AG04450 (cell line): ENCODE results near the gene PTX3. TPM values are rescaled to one million over a fixed set of nuclear protein-coding genes. Genes with fewer than 3 reads are reported as not detected.

Experiments
- CTCF ChIA-PET: fragments of 300-600, 350-600 bp; formaldehyde crosslinking; extraction: SDS; loops from one replicate; lab custom pipeline; 2022; ENCODE audit warnings: antibody characterized with exemption, inconsistent platforms; lab: Charles Lee
- POLR2A ChIA-PET: fragments of 350-600 bp; formaldehyde crosslinking; extraction: SDS; loops from one replicate; lab custom pipeline; 2021; ENCODE audit warnings: antibody characterized with exemption, inconsistent platforms; lab: Yijun Ruan, JAX
- DNase-seq: peaks from one replicate; pipeline ENCODE4 v3.0.0-alpha.2; 2011; ENCODE audit warnings: low read depth, low spot score
- H3K27ac ChIP-seq: one replicate; pipeline ENCODE4 v1.5.1; 2012; ENCODE audit warnings: low read depth, low read length, control low read depth
- H3K27me3 ChIP-seq: one replicate; pipeline ENCODE4 v1.6.0; 2012; ENCODE audit warnings: low read length; ENCODE audit not compliant: control insufficient read depth, insufficient read depth
- H3K4me3 ChIP-seq: 2 replicates; pipeline ENCODE4 v1.5.1; 2011; ENCODE audit warnings: mild to moderate bottlenecking, low read depth, low read length, control low read depth
- H3K9me3 ChIP-seq: 2 replicates; pipeline ENCODE4 v1.5.1; 2012; ENCODE audit warnings: low read length; ENCODE audit not compliant: control insufficient read depth, insufficient read depth
- polyA plus RNA-seq: library from polyadenylated mRNA; depleted of rRNA; stranded (reverse); fragments of >200 nt; gene quantifications from 2 replicates; pipeline ENCODE4 v1.2.3, GENCODE V29; 2011
- TF ChIP-seq, protein P1 (sequence below): IDR thresholded peaks from 2 replicates; pipeline ENCODE4 v1.5.1; 2011; ENCODE audit warnings: low read depth, low read length, control low read depth, inconsistent platforms

Gene PTX3
- polyA plus RNA-seq, 1 experiment: 235 TPM

DNA sequence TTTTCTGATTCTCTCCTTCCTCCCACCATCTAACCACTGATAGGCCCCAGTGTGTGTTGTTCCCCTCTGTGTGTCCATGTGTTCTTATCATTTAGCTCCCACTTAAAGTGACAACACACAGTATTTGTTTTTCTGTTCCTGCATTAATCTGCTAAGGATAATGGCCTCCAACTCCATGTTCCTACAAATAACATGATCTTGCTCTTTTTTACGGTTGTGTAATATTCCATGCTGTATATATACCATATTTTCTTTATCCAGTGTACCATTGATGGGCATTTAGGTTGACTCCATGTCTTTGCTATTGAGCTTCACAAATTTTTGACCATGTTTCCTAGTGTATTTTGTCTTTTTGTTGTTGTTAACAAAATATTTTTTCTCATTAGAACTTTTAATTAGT lies 36.0 kb downstream of the PTX3 start:
- CTCF ChIA-PET: interaction anchor here (1.8 kb wide), 1 partner anchor 20 kb away, joined by 7 read pairs; no protein-coding TSS in a partner anchor
- Histone ChIP-seq H3K4me3 (no peak overlapping the region), H3K27ac (no peak overlapping the region), H3K27me3 (no peaks in the 10 kb centered on the region), H3K9me3 (no peaks in the 10 kb centered on the region)
- POLR2A ChIA-PET: no interaction called here
- no peak for DNase-seq
- TF ChIP-seq, protein P1, sequence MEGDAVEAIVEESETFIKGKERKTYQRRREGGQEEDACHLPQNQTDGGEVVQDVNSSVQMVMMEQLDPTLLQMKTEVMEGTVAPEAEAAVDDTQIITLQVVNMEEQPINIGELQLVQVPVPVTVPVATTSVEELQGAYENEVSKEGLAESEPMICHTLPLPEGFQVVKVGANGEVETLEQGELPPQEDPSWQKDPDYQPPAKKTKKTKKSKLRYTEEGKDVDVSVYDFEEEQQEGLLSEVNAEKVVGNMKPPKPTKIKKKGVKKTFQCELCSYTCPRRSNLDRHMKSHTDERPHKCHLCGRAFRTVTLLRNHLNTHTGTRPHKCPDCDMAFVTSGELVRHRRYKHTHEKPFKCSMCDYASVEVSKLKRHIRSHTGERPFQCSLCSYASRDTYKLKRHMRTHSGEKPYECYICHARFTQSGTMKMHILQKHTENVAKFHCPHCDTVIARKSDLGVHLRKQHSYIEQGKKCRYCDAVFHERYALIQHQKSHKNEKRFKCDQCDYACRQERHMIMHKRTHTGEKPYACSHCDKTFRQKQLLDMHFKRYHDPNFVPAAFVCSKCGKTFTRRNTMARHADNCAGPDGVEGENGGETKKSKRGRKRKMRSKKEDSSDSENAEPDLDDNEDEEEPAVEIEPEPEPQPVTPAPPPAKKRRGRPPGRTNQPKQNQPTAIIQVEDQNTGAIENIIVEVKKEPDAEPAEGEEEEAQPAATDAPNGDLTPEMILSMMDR: no peak

DNA sequence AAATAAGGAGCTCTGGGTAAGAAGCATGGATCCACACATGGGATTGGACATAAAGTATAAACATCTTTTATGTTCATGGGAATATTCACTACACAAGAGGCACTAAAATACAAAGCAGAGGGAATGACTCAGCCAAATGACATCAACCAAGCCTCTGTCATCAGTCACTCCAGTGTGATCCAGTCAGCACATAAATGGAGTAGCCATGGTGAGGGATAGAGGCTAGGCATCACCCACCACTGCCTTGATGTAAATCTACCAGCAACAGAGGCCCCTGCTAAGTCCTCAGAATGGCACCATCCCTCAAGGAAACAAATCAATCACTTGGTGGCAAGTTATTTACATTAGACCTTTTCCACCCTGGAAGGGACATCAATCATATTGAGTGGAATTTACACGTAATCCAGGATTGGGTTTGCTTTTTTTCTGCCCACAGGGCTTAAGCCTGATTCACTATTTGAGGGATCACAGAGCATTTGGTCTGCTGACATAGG lies 39.3 kb downstream of the PTX3 start:
- DNase-seq: peak; percentile 45
- ChIA-PET CTCF (interaction anchor here (1.3 kb wide), 1 partner anchor 17 kb away, joined by 5 read pairs; no protein-coding TSS in a partner anchor), POLR2A (interaction anchor here (1.0 kb wide), 1 partner anchor 11 kb away, joined by 3 read pairs; no protein-coding TSS in a partner anchor)
- TF ChIP-seq, protein P1: no peak
- H3K9me3 ChIP-seq: no peaks in the 10 kb centered on the region
- H3K4me3 ChIP-seq: no peak overlapping the region
- no peaks in the 10 kb centered on the region for H3K27me3 ChIP-seq
- H3K27ac ChIP-seq: peak overlapping the region; percentile 41

DNA sequence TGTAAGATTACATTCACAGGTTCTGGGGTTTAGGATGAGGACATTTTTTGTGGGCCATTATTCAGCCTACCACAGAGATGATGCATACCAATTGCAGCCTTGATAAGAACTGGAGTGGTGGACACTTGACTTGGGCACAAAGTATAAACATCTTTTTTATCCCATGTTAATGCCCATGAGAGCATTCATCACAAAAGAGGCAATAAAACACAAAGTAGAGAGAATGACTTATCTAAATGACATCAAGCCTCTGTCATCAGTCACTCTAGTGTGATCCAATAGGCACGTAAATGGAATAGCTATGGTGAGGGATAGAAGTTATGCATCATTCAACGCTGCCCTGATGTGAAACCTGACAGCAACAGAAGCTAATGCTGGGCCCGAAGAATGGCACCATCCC lies 40.8 kb downstream of the PTX3 start:
- ChIA-PET CTCF (no interaction called here), POLR2A (no interaction called here)
- TF ChIP-seq, protein P1: no peak
- DNase-seq: no peak
- no peak overlapping the region for H3K27ac ChIP-seq
- H3K4me3 ChIP-seq: no peak overlapping the region
- H3K9me3 ChIP-seq: peaks cover 3% of the 10 kb centered on the region; the same call in 1 of the 2 replicates
- no peaks in the 10 kb centered on the region for H3K27me3 ChIP-seq

DNA sequence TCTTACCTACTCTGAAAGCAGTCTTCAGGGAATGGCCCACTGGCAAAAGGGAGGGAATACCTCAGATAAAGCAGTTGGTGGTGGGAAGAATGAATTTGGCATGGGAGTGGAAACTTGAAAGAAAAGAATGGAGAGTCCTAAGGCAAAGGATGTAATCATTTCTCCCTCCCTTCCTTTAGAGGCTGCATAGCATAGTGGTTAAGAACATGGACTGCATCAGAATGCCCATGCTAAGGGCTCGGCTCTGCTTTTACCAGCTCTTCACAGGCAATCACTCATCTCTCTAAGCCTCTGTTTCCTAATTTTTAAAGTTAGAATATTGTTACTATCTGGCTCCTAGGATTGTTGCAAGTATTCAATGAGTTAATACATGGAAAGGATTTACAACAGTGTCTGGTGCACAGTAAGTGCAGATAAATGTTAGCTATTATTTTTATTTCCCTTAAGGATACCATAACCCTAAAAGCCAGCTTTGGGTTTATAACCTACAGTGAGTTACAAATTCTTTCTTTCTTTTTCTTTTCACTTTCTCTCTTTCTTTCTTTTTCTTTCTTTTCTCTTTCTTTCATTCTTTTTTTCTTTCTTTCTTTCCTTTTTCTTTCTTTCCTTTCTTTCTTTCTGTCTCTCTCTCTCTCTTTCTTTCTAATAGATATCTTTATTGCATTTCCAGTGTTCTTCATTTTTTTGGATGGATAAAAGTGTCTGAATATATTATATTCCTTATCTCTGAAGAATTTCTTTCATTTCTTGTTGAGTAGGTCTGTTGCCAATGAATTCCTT lies 43.0 kb downstream of the PTX3 start:
- peaks cover 3% of the 10 kb centered on the region; the same call in 1 of the 2 replicates for H3K9me3 ChIP-seq
- H3K4me3 ChIP-seq: no peak overlapping the region
- DNase-seq: no peak
- no peaks in the 10 kb centered on the region for H3K27me3 ChIP-seq
- CTCF ChIA-PET: interaction anchor here (0.7 kb wide), 1 partner anchor 16 kb away, joined by 4 read pairs; no protein-coding TSS in a partner anchor
- H3K27ac ChIP-seq: no peak overlapping the region
- TF ChIP-seq, protein P1: no peak
- POLR2A ChIA-PET: no interaction called here

DNA sequence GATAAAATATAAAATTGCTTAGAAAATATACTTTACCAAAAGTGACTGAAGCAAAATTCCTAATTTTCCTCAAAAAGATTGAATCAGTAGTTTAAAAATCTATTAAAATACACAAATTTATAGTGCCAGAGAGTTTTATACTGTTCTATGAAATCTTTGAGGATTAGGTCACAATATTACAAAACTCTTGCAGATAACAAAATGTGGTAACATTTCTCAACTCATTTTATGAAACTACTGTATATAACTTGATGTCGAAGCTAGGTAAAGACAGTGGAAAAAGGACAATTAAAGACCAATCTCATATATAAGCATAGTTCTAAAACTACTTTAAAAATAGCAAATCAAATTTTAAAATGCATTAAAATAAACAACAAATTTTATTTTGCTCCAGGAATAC lies 50.7 kb downstream of the PTX3 start:
- TF ChIP-seq, protein P1: no peak
- POLR2A ChIA-PET: no interaction called here
- Histone ChIP-seq H3K27ac (no peak overlapping the region), H3K4me3 (no peak overlapping the region), H3K27me3 (no peaks in the 10 kb centered on the region), H3K9me3 (peaks cover under 1% of the 10 kb centered on the region; the same call in 1 of the 2 replicates)
- CTCF ChIA-PET: interaction anchor here (1.3 to 1.6 kb wide), 3 partner anchors 9 to 283 kb away, joined by 3 to 8 read pairs (median 7); no protein-coding TSS in a partner anchor
- DNase-seq: no peak
